RWPE2 (cell line): Measurements from ENCODE around the gene PTPRN2.

Experiments
- ATAC-seq: fragments of 200-7000 bp; cut with Tn5 transposase; 3 replicates; pipeline ENCODE4 v1.9.1; 2021; ENCODE audit warnings: low read depth
- DNase-seq: peaks from one replicate; pipeline ENCODE4 v3.0.0-alpha.2; 2020; ENCODE audit warnings: low spot score
- H3K27ac ChIP-seq: fragments of 450-650 bp; 2 replicates; pipeline ENCODE4 v1.5.1; 2017; ENCODE audit warnings: mild to moderate bottlenecking; ENCODE audit not compliant: poor library complexity, severe bottlenecking
- H3K27me3 ChIP-seq: fragments of 250-450 bp; sonication (Bioruptor Pico); 2 replicates; pipeline ENCODE4 v1.5.1; 2021; ENCODE audit warnings: mild to moderate bottlenecking, moderate library complexity; ENCODE audit not compliant: insufficient read depth, poor library complexity, severe bottlenecking
- H3K36me3 ChIP-seq: fragments of 250-450 bp; sonication (Bioruptor Pico); 2 replicates; pipeline ENCODE4 v1.5.1; 2020; ENCODE audit warnings: low read depth, mild to moderate bottlenecking, moderate library complexity
- H3K4me1 ChIP-seq: fragments of 250-450 bp; sonication (Bioruptor Pico); 2 replicates; pipeline ENCODE4 v1.5.1; 2021; ENCODE audit warnings: mild to moderate bottlenecking, moderate library complexity; ENCODE audit not compliant: insufficient read depth, poor library complexity, severe bottlenecking
- H3K4me3 ChIP-seq: fragments of 250-450 bp; sonication (Bioruptor Pico); 2 replicates; pipeline ENCODE4 v1.5.1; 2021; ENCODE audit warnings: mild to moderate bottlenecking, moderate library complexity; ENCODE audit not compliant: severe bottlenecking
- H3K9me3 ChIP-seq: fragments of 250-450 bp; sonication (Bioruptor Pico); 2 replicates; pipeline ENCODE4 v1.5.1; 2021; ENCODE audit warnings: mild to moderate bottlenecking, moderate library complexity; ENCODE audit not compliant: severe bottlenecking
- TF ChIP-seq, protein P1 (sequence below): fragments of 450-650 bp; IDR thresholded peaks from one replicate; pipeline ENCODE4 v1.5.1; 2017; ENCODE audit warnings: mild to moderate bottlenecking, moderate library complexity; ENCODE audit not compliant: poor library complexity, severe bottlenecking

PTPRN2 gene

DNA sequence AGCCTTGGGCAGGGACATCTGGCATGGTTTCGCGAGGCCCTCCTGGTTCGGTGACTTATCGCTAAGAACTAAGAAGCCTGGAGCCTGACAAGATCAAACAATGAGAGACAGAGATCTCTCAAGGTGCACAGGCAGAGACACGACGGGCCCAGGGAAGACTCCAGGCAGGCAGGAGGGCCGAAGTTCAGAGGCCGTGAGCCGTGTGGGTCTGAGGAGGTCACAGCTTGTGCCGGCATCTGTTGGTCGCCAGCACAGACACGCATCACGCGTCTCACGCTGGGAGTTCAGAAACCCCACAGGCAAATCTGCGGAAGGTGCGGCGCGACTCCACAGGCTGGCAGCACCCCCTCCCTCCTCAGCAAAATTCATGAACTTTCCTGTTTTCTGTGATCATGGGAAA lies 936.8 kb downstream of the PTPRN2 start:
- DNase-seq (no peak), ATAC-seq (no peak)
- Histone ChIP-seq H3K4me3 (no peak overlapping the region), H3K9me3 (no peaks in the 10 kb centered on the region), H3K4me1 (no peaks in the 10 kb centered on the region), H3K36me3 (no peaks in the 10 kb centered on the region), H3K27me3 (no peaks in the 10 kb centered on the region), H3K27ac (no peak overlapping the region)
- TF ChIP-seq, protein P1, sequence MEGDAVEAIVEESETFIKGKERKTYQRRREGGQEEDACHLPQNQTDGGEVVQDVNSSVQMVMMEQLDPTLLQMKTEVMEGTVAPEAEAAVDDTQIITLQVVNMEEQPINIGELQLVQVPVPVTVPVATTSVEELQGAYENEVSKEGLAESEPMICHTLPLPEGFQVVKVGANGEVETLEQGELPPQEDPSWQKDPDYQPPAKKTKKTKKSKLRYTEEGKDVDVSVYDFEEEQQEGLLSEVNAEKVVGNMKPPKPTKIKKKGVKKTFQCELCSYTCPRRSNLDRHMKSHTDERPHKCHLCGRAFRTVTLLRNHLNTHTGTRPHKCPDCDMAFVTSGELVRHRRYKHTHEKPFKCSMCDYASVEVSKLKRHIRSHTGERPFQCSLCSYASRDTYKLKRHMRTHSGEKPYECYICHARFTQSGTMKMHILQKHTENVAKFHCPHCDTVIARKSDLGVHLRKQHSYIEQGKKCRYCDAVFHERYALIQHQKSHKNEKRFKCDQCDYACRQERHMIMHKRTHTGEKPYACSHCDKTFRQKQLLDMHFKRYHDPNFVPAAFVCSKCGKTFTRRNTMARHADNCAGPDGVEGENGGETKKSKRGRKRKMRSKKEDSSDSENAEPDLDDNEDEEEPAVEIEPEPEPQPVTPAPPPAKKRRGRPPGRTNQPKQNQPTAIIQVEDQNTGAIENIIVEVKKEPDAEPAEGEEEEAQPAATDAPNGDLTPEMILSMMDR, result no peak

DNA sequence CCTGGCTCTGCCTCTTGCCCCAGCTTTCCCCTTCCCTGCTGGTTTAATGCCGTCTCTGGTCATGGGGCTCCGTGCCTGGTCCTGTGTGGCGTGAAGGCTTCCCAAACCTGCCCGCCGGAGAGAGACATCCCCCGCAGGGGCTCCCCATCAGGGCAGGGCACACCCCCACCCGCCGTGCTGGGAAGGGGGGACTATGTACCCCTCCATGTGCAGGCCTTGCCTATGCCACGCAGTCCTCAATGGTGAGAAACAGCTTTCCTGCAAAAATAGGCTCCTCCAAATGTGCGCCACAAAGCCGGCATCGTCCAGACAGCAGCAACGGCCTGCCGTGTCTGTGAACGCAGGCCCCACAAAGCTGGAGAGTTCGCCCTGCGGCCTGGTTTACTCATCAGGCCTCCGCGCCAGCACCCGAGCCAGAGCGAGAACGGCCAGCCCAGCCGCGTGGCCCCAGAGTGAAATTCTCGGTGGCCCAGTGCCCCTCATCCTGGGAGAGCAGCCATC lies 937.4 kb downstream of the PTPRN2 start:
- TF ChIP-seq, protein P1, result no peak
- no peak overlapping the region for H3K27ac ChIP-seq
- H3K36me3 ChIP-seq, result no peaks in the 10 kb centered on the region
- ATAC-seq (no peak; the same call in 2 of the 3 replicates), DNase-seq (no peak)
- H3K27me3 ChIP-seq, result no peaks in the 10 kb centered on the region
- H3K4me1 ChIP-seq, result no peaks in the 10 kb centered on the region
- H3K4me3 ChIP-seq, result no peak overlapping the region
- H3K9me3 ChIP-seq, result no peaks in the 10 kb centered on the region

DNA sequence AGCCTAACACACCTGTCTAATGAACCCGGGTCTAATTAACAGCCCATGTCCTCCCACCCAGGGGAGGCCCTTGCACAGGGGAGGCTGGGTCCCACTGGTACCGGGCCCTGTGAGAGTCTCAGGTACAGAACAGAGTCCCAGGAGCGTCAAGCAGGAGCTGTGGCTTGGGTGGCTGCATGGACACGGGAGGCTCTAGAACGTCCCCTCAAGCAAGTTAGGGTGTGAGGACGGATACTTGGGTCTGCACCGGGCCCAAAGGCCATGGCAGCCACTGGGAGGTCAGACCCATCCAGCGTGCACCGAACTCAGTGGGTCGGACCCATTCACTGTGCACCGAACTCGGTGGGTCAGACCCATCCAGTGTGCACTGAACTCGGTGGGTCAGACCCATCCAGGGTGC lies 941.1 kb downstream of the PTPRN2 start:
- DNase-seq, result no peak
- no peak for ATAC-seq
- H3K4me1 ChIP-seq, result no peaks in the 10 kb centered on the region
- TF ChIP-seq, protein P1, result no peak
- no peak overlapping the region for H3K4me3 ChIP-seq
- no peaks in the 10 kb centered on the region for H3K27me3 ChIP-seq
- no peaks in the 10 kb centered on the region for H3K9me3 ChIP-seq
- H3K36me3 ChIP-seq, result no peaks in the 10 kb centered on the region
- no peak overlapping the region for H3K27ac ChIP-seq

GRCh38 chr7:157645539-157645938 lies 942.1 kb downstream of the PTPRN2 start:
- Histone ChIP-seq H3K4me1 (no peaks in the 10 kb centered on the region), H3K9me3 (no peaks in the 10 kb centered on the region), H3K4me3 (no peak overlapping the region), H3K27ac (no peak overlapping the region), H3K36me3 (no peaks in the 10 kb centered on the region), H3K27me3 (no peaks in the 10 kb centered on the region)
- no peak for ATAC-seq
- TF ChIP-seq, protein P1, result no peak
- no peak for DNase-seq

DNA sequence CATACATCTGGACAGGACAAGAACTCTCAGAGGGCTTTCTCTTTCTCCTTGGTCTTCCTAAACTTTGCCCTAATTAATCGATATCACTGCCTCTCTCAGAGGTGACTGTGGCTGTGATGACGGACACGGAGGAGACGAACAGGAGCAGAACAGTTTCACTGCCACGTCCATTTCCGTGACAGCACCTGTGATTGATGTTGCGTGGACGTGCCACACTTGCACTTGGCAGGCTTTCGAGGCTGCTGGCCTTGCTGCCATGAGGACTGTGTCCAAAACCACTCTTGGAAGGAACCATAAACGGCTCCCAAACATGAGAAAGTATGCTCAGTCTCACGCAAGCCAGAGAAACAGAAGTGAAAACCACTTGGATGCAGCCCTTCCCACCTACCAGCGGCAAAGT lies 942.7 kb downstream of the PTPRN2 start:
- Histone ChIP-seq H3K4me3 (no peak overlapping the region), H3K27ac (no peak overlapping the region), H3K4me1 (no peaks in the 10 kb centered on the region), H3K36me3 (no peaks in the 10 kb centered on the region), H3K27me3 (no peaks in the 10 kb centered on the region), H3K9me3 (no peaks in the 10 kb centered on the region)
- DNase-seq, result no peak
- TF ChIP-seq, protein P1, result no peak
- no peak for ATAC-seq
